Measurements from ENCODE around the gene SCRN2. TPM values are rescaled to one million over a fixed set of nuclear protein-coding genes. Genes with fewer than 3 reads are reported as not detected.

The SCRN2 gene
- total RNA-seq, 1 experiment from 2014 or later: 47.9 TPM

GRCh38 chr17:47875011-47875985 lies 34.2 kb upstream of the SCRN2 start:
- H3K27ac ChIP-seq (ENCODE audit: low read length): no peak overlapping the region
- no peaks in the 10 kb centered on the region for H3F3A ChIP-seq (ENCODE audit: low read length, unreplicated experiment)
- no peak overlapping the region for H3K4me3 ChIP-seq (ENCODE audit: low read length)
- no peaks in the 10 kb centered on the region for H4K20me1 ChIP-seq (ENCODE audit: low read length)
- TF ChIP-seq, protein P1, sequence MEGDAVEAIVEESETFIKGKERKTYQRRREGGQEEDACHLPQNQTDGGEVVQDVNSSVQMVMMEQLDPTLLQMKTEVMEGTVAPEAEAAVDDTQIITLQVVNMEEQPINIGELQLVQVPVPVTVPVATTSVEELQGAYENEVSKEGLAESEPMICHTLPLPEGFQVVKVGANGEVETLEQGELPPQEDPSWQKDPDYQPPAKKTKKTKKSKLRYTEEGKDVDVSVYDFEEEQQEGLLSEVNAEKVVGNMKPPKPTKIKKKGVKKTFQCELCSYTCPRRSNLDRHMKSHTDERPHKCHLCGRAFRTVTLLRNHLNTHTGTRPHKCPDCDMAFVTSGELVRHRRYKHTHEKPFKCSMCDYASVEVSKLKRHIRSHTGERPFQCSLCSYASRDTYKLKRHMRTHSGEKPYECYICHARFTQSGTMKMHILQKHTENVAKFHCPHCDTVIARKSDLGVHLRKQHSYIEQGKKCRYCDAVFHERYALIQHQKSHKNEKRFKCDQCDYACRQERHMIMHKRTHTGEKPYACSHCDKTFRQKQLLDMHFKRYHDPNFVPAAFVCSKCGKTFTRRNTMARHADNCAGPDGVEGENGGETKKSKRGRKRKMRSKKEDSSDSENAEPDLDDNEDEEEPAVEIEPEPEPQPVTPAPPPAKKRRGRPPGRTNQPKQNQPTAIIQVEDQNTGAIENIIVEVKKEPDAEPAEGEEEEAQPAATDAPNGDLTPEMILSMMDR (conservative IDR thresholded peaks at IDR 0.05; ENCODE audit: low read depth, low read length): no peak
- TF ChIP-seq EZH2 (IDR thresholded peaks at IDR 0.05; ENCODE audit: low read length, unreplicated experiment): no peak
- no peak for TF ChIP-seq EZH2phosphoT487 (IDR thresholded peaks at IDR 0.05; ENCODE audit: borderline replicate concordance, low read length)
- intact Hi-C loops (cut with micrococcal nuclease): no loop called here
- H2AFZ ChIP-seq (ENCODE audit: low read length): no peak overlapping the region
- H3K4me1 ChIP-seq (ENCODE audit: insufficient read depth, low read length): no peaks in the 10 kb centered on the region
- POLR2A ChIA-PET (ENCODE audit: unreplicated experiment): no interaction called here
- H3K9me2 ChIP-seq (replicated peaks; ENCODE audit: low read length): no peaks in the 10 kb centered on the region
- no peaks in the 10 kb centered on the region for H3K27me3 ChIP-seq (ENCODE audit: low read length)
- H3K4me2 ChIP-seq (ENCODE audit: low read length): no peak overlapping the region
- H3K9ac ChIP-seq (ENCODE audit: low read length): no peak overlapping the region
- no TSS peak for BruUV-seq (replicated peaks)
- no peak for DNase-seq
- CTCF ChIA-PET: interaction anchor here (0.7 kb wide), 1 partner anchor 85 kb away, joined by 4 read pairs; no protein-coding TSS in a partner anchor
- no peak for ATAC-seq
- H3K79me2 ChIP-seq (ENCODE audit: low read length): no peaks in the 10 kb centered on the region
- no peaks in the 10 kb centered on the region for H3K36me3 ChIP-seq (ENCODE audit: low read depth, low read length)
- no peaks in the 10 kb centered on the region for H3K9me3 ChIP-seq (ENCODE audit: low read length)

GRCh38 chr17:47873200-47874090 lies 32.4 kb upstream of the SCRN2 start:
- intact Hi-C loops (cut with micrococcal nuclease): no loop called here
- no peaks in the 10 kb centered on the region for H3K4me1 ChIP-seq (ENCODE audit: insufficient read depth, low read length)
- ChIA-PET POLR2A (ENCODE audit: unreplicated experiment) (no interaction called here), CTCF (interaction anchor here (0.6 kb wide), 1 partner anchor 142 kb away, joined by 3 read pairs; no protein-coding TSS in a partner anchor)
- BruUV-seq (replicated peaks): no TSS peak
- H3F3A ChIP-seq (ENCODE audit: low read length, unreplicated experiment): no peaks in the 10 kb centered on the region
- H3K27me3 ChIP-seq (ENCODE audit: low read length): no peaks in the 10 kb centered on the region
- H3K36me3 ChIP-seq (ENCODE audit: low read depth, low read length): no peaks in the 10 kb centered on the region
- ATAC-seq (no peak), DNase-seq (no peak)
- H3K9ac ChIP-seq (ENCODE audit: low read length): no peak overlapping the region
- no peak overlapping the region for H3K4me2 ChIP-seq (ENCODE audit: low read length)
- no peaks in the 10 kb centered on the region for H3K79me2 ChIP-seq (ENCODE audit: low read length)
- no peak overlapping the region for H3K27ac ChIP-seq (ENCODE audit: low read length)
- no peak overlapping the region for H2AFZ ChIP-seq (ENCODE audit: low read length)
- TF ChIP-seq EZH2 (IDR thresholded peaks at IDR 0.05; ENCODE audit: low read length, unreplicated experiment): no peak
- TF ChIP-seq, protein P1 (conservative IDR thresholded peaks at IDR 0.05; ENCODE audit: low read depth, low read length): no peak
- no peak for TF ChIP-seq EZH2phosphoT487 (IDR thresholded peaks at IDR 0.05; ENCODE audit: borderline replicate concordance, low read length)
- no peaks in the 10 kb centered on the region for H3K9me3 ChIP-seq (ENCODE audit: low read length)
- no peak overlapping the region for H3K4me3 ChIP-seq (ENCODE audit: low read length)
- no peaks in the 10 kb centered on the region for H3K9me2 ChIP-seq (replicated peaks; ENCODE audit: low read length)
- no peaks in the 10 kb centered on the region for H4K20me1 ChIP-seq (ENCODE audit: low read length)

Data from PC-3 (cell line).